ENCODE data around the gene AFTPH. TPM values are rescaled to one million over a fixed set of nuclear protein-coding genes. Genes with fewer than 3 reads are reported as not detected.

AFTPH gene
- total RNA-seq, 1 experiment from 2014 or later, result 14.9 TPM

GRCh38 chr2:64487256-64488049, 36.7 kb upstream of the AFTPH start (continued):
- TF ChIP-seq MAX (CRISPR knock-in tag; IDR thresholded peaks at IDR 0.05) (no peak), ATF3 (CRISPR knock-in tag; conservative IDR thresholded peaks at IDR 0.05) (no peak), ZNF263 (CRISPR knock-in tag; IDR thresholded peaks at IDR 0.05; ENCODE audit: low read depth) (no peak)

GRCh38 chr2:64488050-64488974, 35.8 kb upstream of the AFTPH start:
- Mint-ChIP-seq H3K27ac (no peak overlapping the region), H3K9me3 (no peaks in the 10 kb centered on the region), H3K4me3 (no peak overlapping the region), H3K27me3 (ENCODE audit: low read depth) (no peaks in the 10 kb centered on the region), H3K36me3 (no peaks in the 10 kb centered on the region), H3K4me1 (peaks cover 31% of the 10 kb centered on the region)
- DNase-seq (ENCODE audit: low spot score), result peak; percentile 91
- TF ChIP-seq FOXP1 (CRISPR knock-in tag; IDR thresholded peaks at IDR 0.05; ENCODE audit: borderline replicate concordance) (0 out of 2 replicates have a peak, but pooled peaks have one; percentile 24), CTCF (IDR thresholded peaks at IDR 0.05) (peak; percentile 94), SP1 (CRISPR knock-in tag; conservative IDR thresholded peaks at IDR 0.05) (no peak), HMGA2 (CRISPR knock-in tag; IDR thresholded peaks at IDR 0.05) (peak; percentile 22; the same call in 1 of the 2 replicates), ETV6 (CRISPR knock-in tag; IDR thresholded peaks at IDR 0.05) (no peak)
- CTCF ChIA-PET, result interaction anchor here (0.5 to 4.2 kb wide), 72 partner anchors 8 to 547 kb away, joined by 3 to 188 read pairs (median 5); partner anchors contain the start of genes AFTPH and LGALSL
- POLR2A ChIA-PET, result interaction anchor here (1.2 kb wide), 1 partner anchor 157 kb away, joined by 7 read pairs; no protein-coding TSS in a partner anchor
- ATAC-seq, result peak; percentile 82

GRCh38 chr2:64489081-64489751, 34.9 kb upstream of the AFTPH start:
- ChIA-PET POLR2A (no interaction called here), CTCF (interaction anchor here (4.2 kb wide), 1 partner anchor 160 kb away, joined by 188 read pairs; no protein-coding TSS in a partner anchor)
- Mint-ChIP-seq H3K9me3 (no peaks in the 10 kb centered on the region), H3K27ac (no peak overlapping the region), H3K27me3 (ENCODE audit: low read depth) (no peaks in the 10 kb centered on the region), H3K4me1 (peaks cover 38% of the 10 kb centered on the region), H3K36me3 (no peaks in the 10 kb centered on the region), H3K4me3 (no peak overlapping the region)
- no peak for TF ChIP-seq USF1 (CRISPR knock-in tag; IDR thresholded peaks at IDR 0.05)
- no peak for ATAC-seq
- DNase-seq (ENCODE audit: low spot score), result no peak

GRCh38 chr2:64491426-64491825, 32.7 kb upstream of the AFTPH start:
- no peak for ATAC-seq
- no peaks in the 10 kb centered on the region for H3K27me3 Mint-ChIP-seq (ENCODE audit: low read depth)
- H3K4me3 Mint-ChIP-seq, result no peak overlapping the region
- no peaks in the 10 kb centered on the region for H3K36me3 Mint-ChIP-seq
- POLR2A ChIA-PET, result no interaction called here
- no peaks in the 10 kb centered on the region for H3K9me3 Mint-ChIP-seq
- peaks cover 38% of the 10 kb centered on the region for H3K4me1 Mint-ChIP-seq
- DNase-seq (ENCODE audit: low spot score), result no peak
- CTCF ChIA-PET, result interaction anchor here (0.6 kb wide), 1 partner anchor 161 kb away, joined by 3 read pairs; no protein-coding TSS in a partner anchor
- H3K27ac Mint-ChIP-seq, result no peak overlapping the region
- TF ChIP-seq PREB (CRISPR knock-in tag; IDR thresholded peaks at IDR 0.05; ENCODE audit: borderline replicate concordance), result no peak
- no peak for TF ChIP-seq TEAD1 (CRISPR knock-in tag; IDR thresholded peaks at IDR 0.05)
- TF ChIP-seq E2F5 (CRISPR knock-in tag; IDR thresholded peaks at IDR 0.05), result no peak
- TF ChIP-seq RORB (CRISPR knock-in tag; IDR thresholded peaks at IDR 0.05), result no peak
- no peak for TF ChIP-seq JUN (CRISPR knock-in tag; IDR thresholded peaks at IDR 0.05)
- TF ChIP-seq TP53 (CRISPR knock-in tag; IDR thresholded peaks at IDR 0.05), result no peak
- no peak for TF ChIP-seq GRHL2 (CRISPR knock-in tag; IDR thresholded peaks at IDR 0.05; ENCODE audit: insufficient replicate concordance, severe bottlenecking)
- no peak for TF ChIP-seq ESRRA (CRISPR knock-in tag; IDR thresholded peaks at IDR 0.05; ENCODE audit: borderline replicate concordance)
